ENCODE measurements around the gene TGFBI.

Gene TGFBI

GRCh38 chr5:136063778-136064465, 35.1 kb downstream of the TGFBI start:
- peaks cover 5% of the 10 kb centered on the region for H3K27me3 ChIP-seq (ENCODE audit: insufficient read depth, low read length, poor library complexity)
- H3K4me1 ChIP-seq (ENCODE audit: insufficient read depth, low read length), result no peaks in the 10 kb centered on the region
- no peak overlapping the region for H2AFZ ChIP-seq (ENCODE audit: low read depth, low read length)
- no peaks in the 10 kb centered on the region for H3K79me2 ChIP-seq (ENCODE audit: insufficient read depth, low read length)
- H3K4me2 ChIP-seq (ENCODE audit: insufficient read depth, low read length), result no peak overlapping the region
- no peak overlapping the region for H3K4me3 ChIP-seq (ENCODE audit: low read depth in 1 of 2, low read length in 2 of 2)
- TF ChIP-seq EZH2 (IDR thresholded peaks at IDR 0.05; ENCODE audit: borderline replicate concordance, low read depth, low read length, severe bottlenecking) (no peak), CTCF (IDR thresholded peaks at IDR 0.05; ENCODE audit: borderline replicate concordance, extremely low read depth, low read length, poor library complexity, severe bottlenecking) (no peak)
- no peak for ATAC-seq (ENCODE audit: insufficient read depth, low read depth)
- no peak overlapping the region for H3K27ac ChIP-seq (ENCODE audit: low read length)
- no peaks in the 10 kb centered on the region for H4K20me1 ChIP-seq (ENCODE audit: insufficient read depth, low read length)
- no peaks in the 10 kb centered on the region for H3K9me3 ChIP-seq (ENCODE audit: insufficient read depth, low read length, severe bottlenecking)
- H3K36me3 ChIP-seq (ENCODE audit: insufficient read depth, low read length), result no peaks in the 10 kb centered on the region
- no peak overlapping the region for H3K9ac ChIP-seq (ENCODE audit: low read depth, low read length)
- no peak for DNase-seq

DNA sequence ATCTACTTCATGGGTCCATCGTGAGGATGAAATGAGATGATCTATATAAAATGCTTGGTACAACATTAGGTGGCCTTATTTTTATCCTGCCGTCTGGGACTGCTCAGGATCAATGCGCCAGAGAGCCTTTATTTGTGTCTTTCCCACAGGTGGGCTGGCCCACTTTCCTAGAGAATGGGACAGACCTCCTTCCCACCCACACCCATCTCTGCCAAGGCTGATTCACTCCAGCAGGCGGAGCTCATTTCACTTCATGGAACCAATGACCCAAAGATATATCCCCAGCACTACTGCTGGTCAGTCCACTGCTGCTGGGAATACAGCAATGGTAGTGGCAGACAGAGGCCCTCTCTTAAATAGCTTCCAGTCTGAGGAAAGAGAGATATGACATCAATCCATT, 35.7 kb downstream of the TGFBI start:
- Histone ChIP-seq H3K36me3 (ENCODE audit: insufficient read depth, low read length) (no peaks in the 10 kb centered on the region), H4K20me1 (ENCODE audit: insufficient read depth, low read length) (no peaks in the 10 kb centered on the region), H3K4me2 (ENCODE audit: insufficient read depth, low read length) (no peak overlapping the region), H3K4me1 (ENCODE audit: insufficient read depth, low read length) (no peaks in the 10 kb centered on the region), H3K79me2 (ENCODE audit: insufficient read depth, low read length) (no peaks in the 10 kb centered on the region), H3K27ac (ENCODE audit: low read length) (no peak overlapping the region), H3K9ac (ENCODE audit: low read depth, low read length) (no peak overlapping the region), H2AFZ (ENCODE audit: low read depth, low read length) (no peak overlapping the region), H3K27me3 (ENCODE audit: insufficient read depth, low read length, poor library complexity) (peaks cover 5% of the 10 kb centered on the region), H3K9me3 (ENCODE audit: insufficient read depth, low read length, severe bottlenecking) (no peaks in the 10 kb centered on the region), H3K4me3 (ENCODE audit: low read depth in 1 of 2, low read length in 2 of 2) (no peak overlapping the region)
- TF ChIP-seq CTCF (IDR thresholded peaks at IDR 0.05; ENCODE audit: borderline replicate concordance, extremely low read depth, low read length, poor library complexity, severe bottlenecking), result no peak
- TF ChIP-seq EZH2 (IDR thresholded peaks at IDR 0.05; ENCODE audit: borderline replicate concordance, low read depth, low read length, severe bottlenecking), result no peak
- DNase-seq (no peak), ATAC-seq (ENCODE audit: insufficient read depth, low read depth) (no peak)

DNA sequence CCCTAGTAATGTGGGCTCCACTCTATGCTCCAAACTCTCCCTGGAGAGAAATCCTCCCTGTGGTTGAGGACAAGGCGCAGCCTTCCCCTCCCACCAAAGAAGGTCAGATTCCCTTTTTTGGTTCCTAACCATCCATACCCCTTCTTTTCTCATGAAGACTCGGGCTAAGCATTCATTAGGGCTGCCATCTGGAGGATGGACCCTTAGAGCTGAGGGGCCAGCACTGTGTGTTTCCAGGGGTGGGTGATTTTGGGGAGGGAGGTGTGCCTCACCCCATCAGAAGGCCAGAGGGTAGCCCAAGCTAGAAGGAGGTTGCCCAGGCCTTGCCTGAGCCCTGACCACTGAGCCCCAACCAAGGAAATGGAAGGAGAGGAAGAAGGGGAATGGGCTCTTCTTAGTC, 36.8 kb downstream of the TGFBI start:
- H4K20me1 ChIP-seq (ENCODE audit: insufficient read depth, low read length), result no peaks in the 10 kb centered on the region
- H3K79me2 ChIP-seq (ENCODE audit: insufficient read depth, low read length), result no peaks in the 10 kb centered on the region
- TF ChIP-seq EZH2 (IDR thresholded peaks at IDR 0.05; ENCODE audit: borderline replicate concordance, low read depth, low read length, severe bottlenecking) (no peak), CTCF (IDR thresholded peaks at IDR 0.05; ENCODE audit: borderline replicate concordance, extremely low read depth, low read length, poor library complexity, severe bottlenecking) (no peak)
- H3K9me3 ChIP-seq (ENCODE audit: insufficient read depth, low read length, severe bottlenecking), result no peaks in the 10 kb centered on the region
- no peak overlapping the region for H2AFZ ChIP-seq (ENCODE audit: low read depth, low read length)
- DNase-seq (no peak), ATAC-seq (ENCODE audit: insufficient read depth, low read depth) (no peak)
- H3K9ac ChIP-seq (ENCODE audit: low read depth, low read length), result no peak overlapping the region
- H3K27me3 ChIP-seq (ENCODE audit: insufficient read depth, low read length, poor library complexity), result peaks cover 5% of the 10 kb centered on the region
- H3K4me2 ChIP-seq (ENCODE audit: insufficient read depth, low read length), result no peak overlapping the region
- H3K27ac ChIP-seq (ENCODE audit: low read length), result no peak overlapping the region
- H3K36me3 ChIP-seq (ENCODE audit: insufficient read depth, low read length), result no peaks in the 10 kb centered on the region
- H3K4me3 ChIP-seq (ENCODE audit: low read depth in 1 of 2, low read length in 2 of 2), result no peak overlapping the region
- no peaks in the 10 kb centered on the region for H3K4me1 ChIP-seq (ENCODE audit: insufficient read depth, low read length)

Data from DND-41 (cell line).